ENCODE data around the gene POTEE. TPM values are rescaled to one million over a fixed set of nuclear protein-coding genes. Genes with fewer than 3 reads are reported as not detected.
"Not testable (repeated sequence)": the region's sequence is repeated elsewhere in the genome, so short reads cannot be mapped to it uniquely, and the experiment has no call there.

The POTEE gene
- total and polyA plus RNA-seq, 4 donors = 0.38 to 0.44 (median 0.40) TPM; not detected in 1

DNA sequence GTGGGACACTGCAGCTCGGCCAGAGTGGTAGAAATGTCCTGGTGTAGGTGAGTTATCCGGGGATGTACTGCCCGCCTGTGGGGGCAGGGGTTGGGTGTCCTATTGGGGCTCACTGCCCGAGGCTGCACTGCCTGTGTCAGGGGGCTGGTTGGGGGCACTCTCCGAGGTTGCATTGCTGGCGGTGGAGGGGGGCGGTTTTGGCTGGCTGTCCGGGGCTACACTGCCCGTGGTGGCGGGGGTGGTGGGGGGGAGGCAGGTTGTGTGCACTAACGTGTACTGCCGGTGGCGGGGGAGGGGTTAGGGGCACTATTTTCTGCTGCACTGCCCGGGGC is 403 bp downstream of the POTEE start:
- 100% methylated on average over 1 of the region's 14 CpGs for WGBS (ENCODE audit: insufficient coverage)
- H3K36me3 ChIP-seq (ENCODE audit: control insufficient read depth, insufficient read depth, low read length); H3K4me3 ChIP-seq (ENCODE audit: low read depth, low read length); H3K27me3 ChIP-seq (ENCODE audit: control insufficient read depth, insufficient read depth, low read length); DNase-seq (ENCODE audit: low read depth in 4 of 6, low spot score in 6 of 6); H3K9me3 ChIP-seq (ENCODE audit: control insufficient read depth, insufficient read depth, low read length); H3K27ac ChIP-seq (ENCODE audit: low read depth, low read length); H3K4me1 ChIP-seq (ENCODE audit: control insufficient read depth, insufficient read depth, low read length): not testable (repeated sequence)

DNA sequence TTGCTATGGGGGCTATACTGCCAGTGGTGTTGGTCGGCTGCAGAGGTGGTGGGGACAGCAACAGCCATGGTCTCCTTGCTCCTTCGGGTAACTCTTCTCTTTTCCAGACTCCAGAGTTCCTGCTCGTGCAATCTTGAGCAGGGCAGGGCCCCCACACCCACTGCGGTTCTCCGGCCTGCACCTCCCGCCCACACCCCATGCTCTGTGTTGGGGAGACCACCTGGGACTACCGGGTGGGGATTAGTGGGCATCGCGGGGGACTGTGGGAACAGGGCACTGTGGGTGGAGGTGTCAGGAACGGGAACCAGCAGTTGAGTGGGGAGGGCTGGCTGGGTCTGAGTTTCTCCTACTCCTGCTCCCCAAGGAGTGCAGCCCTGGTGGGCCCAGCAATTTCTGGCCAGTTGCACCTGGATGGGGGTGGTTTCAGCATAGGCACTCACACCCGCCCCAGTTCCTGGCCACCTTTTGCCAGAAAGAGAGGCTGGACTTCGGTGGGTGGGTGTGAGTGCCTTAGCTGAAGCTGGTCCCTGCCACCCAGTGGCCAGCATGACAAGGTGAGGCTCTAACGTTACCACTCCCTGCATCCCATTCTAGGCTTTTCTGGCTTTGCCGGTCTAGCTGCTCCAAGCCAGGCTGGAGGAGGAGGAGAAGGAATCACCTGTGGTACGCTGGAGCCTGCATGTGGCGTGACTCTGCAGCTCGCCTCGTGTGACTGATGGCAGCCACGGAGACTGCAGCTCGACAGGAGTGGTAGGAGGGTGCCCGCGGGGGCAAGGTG is 1.3 kb downstream of the POTEE start:
- H3K36me3 ChIP-seq (ENCODE audit: control insufficient read depth, insufficient read depth, low read length) = not testable (repeated sequence)

DNA sequence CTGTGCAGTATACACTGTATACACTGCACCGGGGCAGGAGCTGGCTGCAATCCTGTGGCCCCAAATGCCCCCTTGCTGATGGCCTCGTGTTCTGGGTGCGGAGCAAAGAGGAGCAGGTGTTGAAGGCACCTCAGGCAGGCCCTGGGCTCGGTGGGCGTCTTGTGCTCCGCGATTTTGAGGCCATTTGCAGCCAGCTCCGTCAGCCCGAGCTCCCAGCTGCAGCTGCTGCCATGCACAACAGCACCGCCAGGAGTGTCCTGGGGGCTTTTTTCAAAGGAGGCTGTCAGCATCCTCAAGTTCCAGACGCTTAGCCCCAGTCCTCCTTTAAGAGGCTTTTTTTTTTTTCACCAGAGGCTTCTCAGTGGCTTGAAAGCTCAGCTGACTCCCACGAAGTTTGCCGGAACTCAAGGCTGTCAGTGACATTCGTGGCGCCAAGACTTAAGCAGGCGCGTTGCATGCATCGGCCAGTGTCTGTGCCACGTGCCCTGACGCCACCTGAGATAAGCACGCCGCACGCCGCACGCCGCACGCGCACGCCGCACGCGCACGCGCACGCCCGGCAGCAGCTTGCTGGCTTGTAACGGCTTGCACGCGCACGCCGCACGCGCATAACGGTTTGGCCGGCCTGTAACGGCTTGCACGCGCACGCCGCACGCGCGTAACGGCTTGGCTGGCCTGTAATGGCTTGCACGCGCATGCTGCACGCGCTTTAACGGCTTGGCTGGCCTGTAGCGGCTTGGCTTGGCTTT is 8.1 kb downstream of the POTEE start:
- not testable (repeated sequence) for H3K27ac ChIP-seq (ENCODE audit: low read depth, low read length); H3K4me3 ChIP-seq (ENCODE audit: low read depth, low read length); H3K36me3 ChIP-seq (ENCODE audit: control insufficient read depth, insufficient read depth, low read length); H3K27me3 ChIP-seq (ENCODE audit: control insufficient read depth, insufficient read depth, low read length); DNase-seq (ENCODE audit: low read depth in 4 of 6, low spot score in 6 of 6); H3K9me3 ChIP-seq (ENCODE audit: control insufficient read depth, insufficient read depth, low read length); H3K4me1 ChIP-seq (ENCODE audit: control insufficient read depth, insufficient read depth, low read length)
- WGBS (ENCODE audit: insufficient coverage) = 100% methylated on average over 3 of the region's 60 CpGs

More for the DNA sequence above, 1.3 kb downstream of the POTEE start:
- no CpG with 5 or more reads among the region's 22 CpGs for WGBS (ENCODE audit: insufficient coverage)
- not testable (repeated sequence) for H3K4me3 ChIP-seq (ENCODE audit: low read depth, low read length); H3K27me3 ChIP-seq (ENCODE audit: control insufficient read depth, insufficient read depth, low read length); H3K9me3 ChIP-seq (ENCODE audit: control insufficient read depth, insufficient read depth, low read length); H3K27ac ChIP-seq (ENCODE audit: low read depth, low read length); DNase-seq (ENCODE audit: low read depth in 4 of 6, low spot score in 6 of 6); H3K4me1 ChIP-seq (ENCODE audit: control insufficient read depth, insufficient read depth, low read length)

DNA sequence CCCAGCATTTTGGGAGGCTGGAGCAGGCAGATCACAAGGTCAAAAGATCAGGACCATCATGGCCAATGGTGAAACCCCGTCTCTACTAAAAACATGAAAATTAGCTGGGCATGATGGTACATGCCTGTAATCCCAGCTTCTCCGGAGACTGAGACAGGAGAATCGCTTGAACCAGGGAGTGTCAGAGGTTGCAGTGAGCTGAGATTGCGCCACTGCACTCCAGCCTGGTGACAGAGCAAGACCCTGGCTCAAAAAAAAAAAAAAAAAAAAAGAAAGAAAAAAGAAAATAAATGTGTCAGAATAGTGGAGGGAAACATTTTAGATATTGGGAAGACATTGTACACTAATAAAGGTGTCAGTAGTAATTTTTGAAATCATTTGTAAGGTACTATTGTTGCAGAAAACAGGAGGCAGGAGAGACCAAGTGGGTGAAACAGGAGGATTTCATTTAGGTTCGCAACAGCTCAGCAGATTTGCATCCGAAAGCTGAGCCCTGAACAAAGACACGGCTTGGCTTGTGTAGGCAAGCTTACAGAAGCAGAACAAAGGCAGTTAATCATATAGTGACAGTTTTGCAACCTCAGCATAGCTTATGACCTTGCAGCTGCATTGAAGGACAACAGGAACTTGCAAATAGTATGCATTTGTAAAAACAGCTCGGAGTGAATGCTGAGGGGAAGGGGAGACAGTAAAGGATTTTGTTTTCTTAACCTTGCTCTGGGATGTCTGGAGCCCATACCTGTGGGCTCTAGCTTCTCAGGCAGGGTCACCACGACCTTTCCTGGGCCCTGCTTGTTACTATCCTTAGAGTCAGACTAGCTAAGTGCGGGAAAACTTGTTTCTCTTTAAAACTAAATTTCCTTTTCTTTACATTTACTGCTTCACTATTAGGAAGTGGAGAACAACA is 26.5 kb downstream of the POTEE start:
- 16% methylated on average over 4 of the region's 10 CpGs for WGBS (ENCODE audit: insufficient coverage)
- H3K4me1 ChIP-seq (ENCODE audit: control insufficient read depth, insufficient read depth, low read length); H3K27ac ChIP-seq (ENCODE audit: low read depth, low read length): not testable (repeated sequence)

More for the DNA sequence above, 26.5 kb downstream of the POTEE start:
- H3K27me3 ChIP-seq (ENCODE audit: control insufficient read depth, insufficient read depth, low read length); H3K36me3 ChIP-seq (ENCODE audit: control insufficient read depth, insufficient read depth, low read length); H3K4me3 ChIP-seq (ENCODE audit: low read depth, low read length); H3K9me3 ChIP-seq (ENCODE audit: control insufficient read depth, insufficient read depth, low read length): not testable (repeated sequence)
- peak in 4 of 6 donors; percentile 2 to 88 (median 18) for DNase-seq (ENCODE audit: low read depth in 4 of 6, low spot score in 6 of 6)

Small RNA genes within 50 kb of the gene (small RNA-seq; reads per million reads assigned to genes)
- gene AC009477.1 (ENCODE audit: low replicate concordance) = not detected
- gene RNU6-127P (ENCODE audit: low replicate concordance) = not detected

Other genes starting within 250 kb of the POTEE start
- gene FAM168B, start 116.1 kb upstream of the POTEE start, total RNA-seq = 100 to 1,000 TPM in 1 of 2 donors, 10 to 100 TPM in 1; 76.0 to 123 TPM
- gene FAM168B, start 116.1 kb upstream of the POTEE start, polyA plus RNA-seq (ENCODE audit: insufficient read length in 2 of 2) = 100 to 1,000 TPM; 142 to 172 TPM
- gene PLEKHB2, start 104.2 kb upstream of the POTEE start, total RNA-seq = 100 to 1,000 TPM in 1 of 2 donors, 10 to 100 TPM in 1; 68.9 to 171 TPM
- gene PLEKHB2, start 104.2 kb upstream of the POTEE start, polyA plus RNA-seq (ENCODE audit: insufficient read length in 2 of 2) = 100 to 1,000 TPM; 125 to 144 TPM
- 1 to 10 TPM in 1 of 2 donors, under 1 TPM in 1; 0.88 to 3.3 TPM for gene RAB6D, start 154.6 kb downstream of the POTEE start, total RNA-seq
- 1 to 10 TPM; 7.3 to 9.0 TPM for gene RAB6D, start 154.6 kb downstream of the POTEE start, polyA plus RNA-seq (ENCODE audit: insufficient read length in 2 of 2)